Activated CD4-positive, CD25-positive, alpha-beta regulatory T cell (primary cell): Measurements from ENCODE around the gene GALNTL6.

Source experiments
- DNase-seq, 4 experiments: peaks; one replicate each; lab custom pipeline; 2025; lab: John Stamatoyannopoulos, UW

Gene GALNTL6

DNA sequence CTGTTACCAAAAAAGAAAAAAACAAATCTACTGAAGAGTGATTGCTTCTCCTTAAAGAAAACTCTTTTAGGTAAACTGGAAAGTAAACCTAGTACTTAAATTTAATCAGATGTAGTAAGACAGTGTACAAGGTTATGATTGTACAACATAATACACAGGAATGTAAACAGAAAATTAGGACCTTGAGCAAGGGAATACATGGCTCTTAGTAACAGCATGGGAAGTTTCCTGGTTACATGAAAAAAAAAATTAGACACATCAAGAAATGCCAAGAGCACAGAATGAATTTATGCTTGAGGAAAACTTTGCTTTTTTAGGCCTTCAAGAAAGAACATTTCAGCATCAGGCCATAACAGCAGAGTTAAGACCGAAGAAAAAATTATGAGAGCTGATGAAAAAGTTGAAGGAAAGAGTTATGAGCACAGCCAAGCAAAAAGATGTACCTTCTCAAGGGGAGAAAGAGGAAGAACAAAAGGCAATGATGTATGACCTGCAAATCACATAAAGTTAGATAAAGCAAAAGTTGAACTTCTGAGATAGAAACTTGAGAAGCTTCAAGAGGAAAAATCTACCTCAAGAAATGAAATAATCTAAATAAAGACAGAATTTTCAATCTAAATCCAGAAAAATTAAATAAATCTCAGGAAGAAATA, 311.6 kb downstream of the GALNTL6 start:
- no peak for DNase-seq

- DNase-seq, result no peak
Measured at GRCh38 chr4:172125443-172125842, 312.2 kb downstream of the GALNTL6 start.

- no peak for DNase-seq
Measured at GRCh38 chr4:172127168-172127567, 314.0 kb downstream of the GALNTL6 start.

GRCh38 chr4:172129593-172129992, 316.4 kb downstream of the GALNTL6 start:
- DNase-seq, result no peak

- no peak for DNase-seq
Measured at GRCh38 chr4:172134521-172134920, 321.3 kb downstream of the GALNTL6 start.

DNA sequence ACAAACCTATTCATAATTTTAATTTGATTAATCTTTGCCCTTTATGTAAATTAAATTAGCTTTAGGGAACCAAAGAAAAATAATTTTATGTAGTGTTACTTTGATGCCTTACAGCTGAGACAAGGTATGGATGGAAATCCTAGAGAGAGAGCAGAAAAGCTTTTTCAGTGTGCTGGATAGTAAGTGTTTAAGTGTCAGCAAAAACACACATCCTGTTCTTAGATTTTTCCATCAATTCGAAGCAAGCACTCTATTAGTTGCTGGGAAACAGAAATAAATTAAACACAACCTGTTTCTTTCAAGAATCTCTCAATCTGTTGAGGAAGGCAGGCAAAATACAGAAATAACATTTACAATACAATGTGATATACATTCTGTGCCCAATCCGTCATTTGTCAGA, 327.8 kb downstream of the GALNTL6 start:
- no peak for DNase-seq

GRCh38 chr4:172142281-172142741, 329.1 kb downstream of the GALNTL6 start:
- no peak for DNase-seq

- DNase-seq, result no peak
Measured at GRCh38 chr4:172143605-172144314, 330.6 kb downstream of the GALNTL6 start.

GRCh38 chr4:172147687-172148086, 334.5 kb downstream of the GALNTL6 start:
- no peak for DNase-seq

DNA sequence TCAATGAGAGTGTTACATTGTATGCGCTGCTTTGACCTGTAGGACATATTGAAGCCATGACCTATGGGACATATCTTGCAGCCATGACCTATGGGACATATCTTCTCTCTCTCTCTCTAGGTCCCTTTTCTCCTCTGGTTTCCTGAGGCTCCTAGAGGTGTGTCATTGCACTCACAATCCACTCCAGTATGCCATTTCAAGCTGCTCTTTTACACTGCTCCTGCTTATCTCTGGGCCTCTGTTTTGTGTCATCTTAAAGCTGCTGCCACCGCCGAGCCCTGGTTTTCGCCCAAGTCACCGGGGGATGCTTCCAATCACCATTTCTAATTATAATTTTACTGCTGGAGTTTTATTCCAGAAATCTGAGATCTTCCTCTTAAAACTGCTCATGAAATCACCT, 336.1 kb downstream of the GALNTL6 start:
- DNase-seq, result no peak

DNA sequence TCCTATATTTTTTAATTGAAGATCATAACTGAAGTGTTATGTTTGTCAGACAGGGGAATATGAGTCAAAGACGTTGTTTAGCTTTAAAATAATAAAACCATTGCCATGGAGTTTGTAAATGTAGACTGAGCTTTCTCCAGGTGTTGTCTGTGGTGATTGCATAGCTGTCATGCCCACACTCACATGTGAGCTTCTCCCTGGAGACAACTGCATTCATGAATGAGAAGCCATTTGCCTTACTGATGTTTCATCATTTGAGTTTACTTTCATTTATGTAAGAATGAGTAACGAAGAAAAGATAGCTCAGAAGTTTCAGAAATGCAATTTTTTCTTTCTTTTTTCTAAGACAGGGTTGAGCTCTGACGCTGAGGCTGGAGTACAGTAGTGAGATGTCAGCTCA, 339.1 kb downstream of the GALNTL6 start:
- no peak for DNase-seq

GRCh38 chr4:172153719-172154118, 340.5 kb downstream of the GALNTL6 start:
- DNase-seq, result no peak

GRCh38 chr4:172155838-172156345, 342.7 kb downstream of the GALNTL6 start:
- no peak for DNase-seq

DNA sequence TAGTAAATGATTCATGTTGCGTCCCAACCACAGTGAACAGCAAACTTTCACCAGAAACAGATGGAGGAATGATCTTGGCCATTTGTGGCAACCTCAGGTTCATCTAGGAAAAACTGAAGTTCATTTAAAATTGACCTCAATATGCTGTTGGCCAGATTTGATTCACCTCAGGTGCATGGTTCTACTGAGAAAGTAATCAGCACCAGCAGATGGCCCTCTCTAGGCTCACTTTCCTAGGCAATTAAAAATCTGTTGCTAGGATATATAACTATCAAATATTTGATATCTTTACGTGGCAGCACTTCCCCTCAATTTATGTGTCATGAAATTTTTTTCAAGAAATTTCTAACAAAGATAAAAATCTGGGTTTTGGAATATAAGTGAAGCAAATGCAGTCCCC, 344.7 kb downstream of the GALNTL6 start:
- DNase-seq, result no peak

GRCh38 chr4:172163215-172163614, 350.0 kb downstream of the GALNTL6 start:
- no peak for DNase-seq

- no peak for DNase-seq
Measured at GRCh38 chr4:172168888-172169287, 355.7 kb downstream of the GALNTL6 start.

DNA sequence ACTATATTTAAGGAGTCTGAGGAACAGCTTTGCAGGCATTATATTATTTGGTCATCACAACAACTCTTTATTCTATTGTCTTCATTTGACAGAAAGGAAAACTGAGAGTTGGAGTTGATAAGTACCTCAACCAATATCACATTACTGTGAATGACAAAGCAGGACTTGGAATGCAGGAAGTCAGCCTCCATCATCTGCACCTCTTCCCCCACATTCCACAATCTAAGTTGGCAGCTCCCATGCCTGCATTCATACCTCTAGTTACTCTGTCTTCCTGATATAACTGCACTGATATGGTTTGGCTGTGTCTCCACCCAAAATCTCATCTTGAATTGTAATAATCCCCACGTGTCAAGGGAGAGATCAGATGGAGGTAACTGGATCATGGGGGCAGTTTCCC, 356.7 kb downstream of the GALNTL6 start:
- no peak for DNase-seq

GRCh38 chr4:172173206-172173605, 360.0 kb downstream of the GALNTL6 start:
- no peak for DNase-seq

DNA sequence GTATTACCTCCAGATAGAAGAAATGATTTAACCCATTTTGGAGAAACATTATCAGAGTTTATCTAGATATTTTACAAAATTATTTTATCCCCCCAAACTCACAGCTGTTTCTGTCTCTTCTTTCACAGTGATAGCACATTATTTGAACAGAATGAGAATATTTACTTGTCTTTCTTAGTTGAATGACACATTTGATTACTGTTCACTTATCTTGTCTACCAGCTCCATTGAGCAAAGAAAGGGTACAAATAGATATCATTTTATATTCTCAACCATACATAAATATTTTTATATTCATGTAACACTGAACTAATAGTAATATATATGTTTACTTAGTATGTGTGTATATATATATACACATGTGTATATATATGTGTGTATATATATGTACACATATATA, 364.2 kb downstream of the GALNTL6 start:
- DNase-seq, result no peak

- no peak for DNase-seq
Measured at GRCh38 chr4:172188248-172188988, 375.2 kb downstream of the GALNTL6 start.

DNA sequence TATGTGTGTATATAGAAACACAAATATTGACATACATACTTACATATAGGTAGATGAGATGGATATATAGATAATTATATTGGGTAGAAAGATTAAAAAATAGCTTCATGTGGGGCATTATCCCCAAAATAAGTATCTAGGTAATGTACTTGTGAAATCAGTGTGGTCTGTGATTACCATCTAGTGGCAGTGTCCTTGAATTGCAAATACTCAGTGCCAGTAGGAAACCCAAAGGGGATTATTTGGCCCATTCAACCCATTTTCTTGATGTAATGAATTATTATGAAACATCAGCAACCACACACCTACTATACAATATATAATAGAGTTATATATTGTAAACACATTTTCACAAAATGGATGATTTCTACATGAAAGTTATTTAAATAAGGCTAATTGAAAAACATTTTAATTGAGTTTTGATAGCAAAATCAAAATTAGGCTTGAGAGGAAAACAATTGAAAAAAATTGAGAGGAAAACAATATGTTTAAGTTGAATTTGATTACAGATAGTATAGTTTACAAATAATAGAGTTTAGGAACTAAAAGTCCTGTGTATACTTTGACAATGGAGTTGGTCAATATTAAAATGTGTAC, 389.4 kb downstream of the GALNTL6 start:
- no peak for DNase-seq

DNA sequence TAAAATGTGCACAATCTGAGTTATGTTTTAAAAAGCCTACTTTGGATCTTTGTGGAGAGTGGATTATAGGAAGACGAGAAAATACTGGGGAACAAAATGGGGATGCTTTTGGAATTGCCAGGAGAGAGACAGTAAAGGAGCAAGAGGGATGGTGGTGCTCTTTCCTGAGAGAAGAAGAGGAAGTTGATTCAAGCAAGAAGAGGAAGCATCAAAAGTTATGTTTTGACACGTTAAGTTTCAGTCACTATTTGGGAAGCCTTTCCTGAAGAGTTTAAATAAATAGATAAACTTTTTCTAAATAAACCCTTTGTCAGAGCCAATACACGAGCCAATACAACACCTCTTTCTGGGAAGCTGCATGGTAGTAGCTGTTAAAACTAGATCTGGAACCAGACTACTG, 394.1 kb downstream of the GALNTL6 start:
- no peak for DNase-seq
